Smooth muscle cell (in vitro differentiated cells): ENCODE data around the gene BSCL2. TPM values are rescaled to one million over a fixed set of nuclear protein-coding genes. Genes with fewer than 3 reads are reported as not detected.

Experiments
- DNase-seq: peaks from one replicate; lab custom pipeline; 2025; ENCODE audit not compliant: unreplicated experiment; lab: John Stamatoyannopoulos, UW
- H2AFZ ChIP-seq: fragments of 200-600 bp; sonication (generic); 2 replicates; pipeline ENCODE4 v1.6.0; 2016; ENCODE audit warnings: antibody characterized with exemption, low read depth, mild to moderate bottlenecking
- H3F3A ChIP-seq: fragments of 200-600 bp; sonication (generic); 2 replicates; pipeline ENCODE4 v1.6.0; 2017; ENCODE audit warnings: antibody characterized with exemption, low read depth
- H3K27ac ChIP-seq: fragments of 200-600 bp; sonication (generic); 2 replicates; pipeline ENCODE4 v1.5.1; 2016; ENCODE audit warnings: low read depth, mild to moderate bottlenecking
- H3K27me3 ChIP-seq: fragments of 200-600 bp; sonication (generic); 2 replicates; pipeline ENCODE4 v1.6.1; 2016; ENCODE audit warnings: low read depth, mild to moderate bottlenecking
- H3K36me3 ChIP-seq: fragments of 200-600 bp; sonication (generic); 2 replicates; pipeline ENCODE4 v1.5.1; 2016; ENCODE audit warnings: low read depth
- H3K4me1 ChIP-seq: fragments of 200-600 bp; sonication (generic); 2 replicates; pipeline ENCODE4 v1.5.1; 2016; ENCODE audit warnings: low read depth
- H3K4me2 ChIP-seq: fragments of 200-600 bp; sonication (generic); 2 replicates; pipeline ENCODE4 v1.6.0; 2016; ENCODE audit warnings: mild to moderate bottlenecking
- H3K4me3 ChIP-seq: fragments of 200-600 bp; sonication (generic); 2 replicates; pipeline ENCODE4 v1.5.1; 2016; ENCODE audit warnings: mild to moderate bottlenecking
- H3K79me2 ChIP-seq: fragments of 200-600 bp; sonication (generic); 2 replicates; pipeline ENCODE4 v1.6.0; 2016; ENCODE audit warnings: low read depth, mild to moderate bottlenecking
- H3K9ac ChIP-seq: fragments of 200-600 bp; sonication (generic); 2 replicates; pipeline ENCODE4 v1.6.0; 2016; ENCODE audit warnings: low read depth
- H3K9me3 ChIP-seq: fragments of 200-600 bp; sonication (generic); replicated peaks from 2 replicates; pipeline ENCODE4 v1.5.1; 2016; ENCODE audit warnings: low read depth
- H4K20me1 ChIP-seq: fragments of 200-600 bp; sonication (generic); 2 replicates; pipeline ENCODE4 v1.6.0; 2016; ENCODE audit warnings: low read depth
- CTCF ChIP-seq: fragments of 200-600 bp; sonication (generic); IDR thresholded peaks from 2 replicates; pipeline ENCODE4 v1.5.1; 2017; ENCODE audit warnings: borderline replicate concordance, mild to moderate bottlenecking, antibody characterized with exemption; ENCODE audit not compliant: insufficient read depth, poor library complexity, severe bottlenecking
- WGBS: methylation state at CpG from one replicate; pipeline ENCODE4 v1.1.7; 2016; ENCODE audit warnings: low lambda C conversion rate; 5-methylcytosine and 5-hydroxymethylcytosine counted together
- polyA plus RNA-seq: library from polyadenylated mRNA; unstranded; fragments of >200 nt; fragmentation: Nextera tagmentation; extraction: Ambion mirVana; gene quantifications from 2 replicates; pipeline ENCODE4 v1.2.1, GENCODE V29; 2016
- small RNA-seq: library from RNA; depleted of rRNA; stranded (forward); fragments of <200 nt; gene quantifications from one replicate; pipeline ENCODE3, GENCODE V24; 2014
- total RNA-seq: library from RNA; depleted of rRNA; stranded (reverse); fragments of >200 nt; gene quantifications from 2 replicates; pipeline ENCODE4 v1.2.3, GENCODE V29; 2014

The BSCL2 gene
- total and polyA plus RNA-seq, 2 experiments from 2014 or later, result 79.7 to 115 TPM

- no peaks in the 10 kb centered on the region for H3K4me1 ChIP-seq
- no peak for TF ChIP-seq CTCF
- no peak for DNase-seq
- H3K27ac ChIP-seq, result no peak overlapping the region
- H2AFZ ChIP-seq, result no peak overlapping the region
- H3F3A ChIP-seq, result peaks cover 3% of the 10 kb centered on the region
- no peaks in the 10 kb centered on the region for H3K27me3 ChIP-seq
- no peaks in the 10 kb centered on the region for H3K36me3 ChIP-seq
- no peak overlapping the region for H3K9ac ChIP-seq
- H3K79me2 ChIP-seq, result peaks cover 60% of the 10 kb centered on the region
- no peak overlapping the region for H3K4me2 ChIP-seq
- H3K9me3 ChIP-seq, result no peaks in the 10 kb centered on the region
- 74% methylated on average over 8 of the region's 8 CpGs for WGBS
- H3K4me3 ChIP-seq, result no peak overlapping the region
- peaks cover 10% of the 10 kb centered on the region for H4K20me1 ChIP-seq
Observed at GRCh38 chr11:62644220-62644619, 63.0 kb downstream of the BSCL2 start.

Small RNA genes within 50 kb of the gene (small RNA-seq; reads per million reads assigned to genes)
- not detected for gene SNORA57

Other genes starting within 250 kb of the BSCL2 start
- 229 and 240 TPM in 2 replicates for gene AHNAK, start 160.6 kb downstream of the BSCL2 start, total RNA-seq
- gene AHNAK, start 160.6 kb downstream of the BSCL2 start, polyA plus RNA-seq, result 27.2 and 58.8 TPM in 2 replicates
- 773 and 864 TPM in 2 replicates for gene EEF1G, start 133.5 kb downstream of the BSCL2 start, total RNA-seq
- gene EEF1G, start 133.5 kb downstream of the BSCL2 start, polyA plus RNA-seq, result 433 and 463 TPM in 2 replicates
- gene TUT1, start 115.9 kb downstream of the BSCL2 start, total RNA-seq, result 3.0 and 5.5 TPM in 2 replicates
- gene TUT1, start 115.9 kb downstream of the BSCL2 start, polyA plus RNA-seq, result 15.9 and 18.6 TPM in 2 replicates
- 57.0 and 65.9 TPM in 2 replicates for gene MTA2, start 105.6 kb downstream of the BSCL2 start, total RNA-seq
- gene MTA2, start 105.6 kb downstream of the BSCL2 start, polyA plus RNA-seq, result 20.5 and 22.7 TPM in 2 replicates
- gene EML3, start 94.6 kb downstream of the BSCL2 start, total RNA-seq, result 20.6 and 35.0 TPM in 2 replicates
- 36.8 and 47.2 TPM in 2 replicates for gene EML3, start 94.6 kb downstream of the BSCL2 start, polyA plus RNA-seq
- gene ROM1, start 94.2 kb downstream of the BSCL2 start, total RNA-seq, result 0.63 and 4.0 TPM in 2 replicates
- 0.91 and 1.4 TPM in 2 replicates for gene ROM1, start 94.2 kb downstream of the BSCL2 start, polyA plus RNA-seq
- 19.3 and 20.0 TPM in 2 replicates for gene B3GAT3, start 85.4 kb downstream of the BSCL2 start, total RNA-seq
- 66.9 and 73.8 TPM in 2 replicates for gene B3GAT3, start 85.4 kb downstream of the BSCL2 start, polyA plus RNA-seq
- gene GANAB, start 60.8 kb downstream of the BSCL2 start, total RNA-seq, result 176 and 186 TPM in 2 replicates
- 194 and 225 TPM in 2 replicates for gene GANAB, start 60.8 kb downstream of the BSCL2 start, polyA plus RNA-seq
- 7.3 and 8.2 TPM in 2 replicates for gene INTS5, start 54.1 kb downstream of the BSCL2 start, total RNA-seq
- 11.9 and 13.2 TPM in 2 replicates for gene INTS5, start 54.1 kb downstream of the BSCL2 start, polyA plus RNA-seq
- 54.4 and 68.4 TPM in 2 replicates for gene C11orf98, start 42.2 kb downstream of the BSCL2 start, total RNA-seq
- gene C11orf98, start 42.2 kb downstream of the BSCL2 start, polyA plus RNA-seq, result 101 and 114 TPM in 2 replicates
- 1.3 and 4.9 TPM in 2 replicates for gene CSKMT, start 42.1 kb downstream of the BSCL2 start, total RNA-seq
- gene CSKMT, start 42.1 kb downstream of the BSCL2 start, polyA plus RNA-seq, result 1.4 and 9.8 TPM in 2 replicates
- gene UQCC3, start 35.8 kb downstream of the BSCL2 start, total RNA-seq, result 5.5 and 7.7 TPM in 2 replicates
- 14.4 and 16.7 TPM in 2 replicates for gene UQCC3, start 35.8 kb downstream of the BSCL2 start, polyA plus RNA-seq
- 1.5 and 5.6 TPM in 2 replicates for gene LBHD1, start 35.2 kb downstream of the BSCL2 start, total RNA-seq
- gene LBHD1, start 35.2 kb downstream of the BSCL2 start, polyA plus RNA-seq, result 3.9 and 7.7 TPM in 2 replicates
- gene UBXN1, start 28.4 kb downstream of the BSCL2 start, total RNA-seq, result 52.2 and 58.1 TPM in 2 replicates
- 73.5 and 78.4 TPM in 2 replicates for gene UBXN1, start 28.4 kb downstream of the BSCL2 start, polyA plus RNA-seq
- gene LRRN4CL, start 17.9 kb downstream of the BSCL2 start, total RNA-seq, result 0.76 and 1.3 TPM in 2 replicates
- not detected in 2 replicates for gene LRRN4CL, start 17.9 kb downstream of the BSCL2 start, polyA plus RNA-seq
- 0.18 TPM in 1 of 2 replicates, not detected in the other for gene GNG3, start 252 bp upstream of the BSCL2 start, total RNA-seq
- gene GNG3, start 252 bp upstream of the BSCL2 start, polyA plus RNA-seq, result 0.18 and 1.2 TPM in 2 replicates
- 14.3 and 19.4 TPM in 2 replicates for gene HNRNPUL2, start 20.0 kb upstream of the BSCL2 start, total RNA-seq
- 3.6 and 4.5 TPM in 2 replicates for gene HNRNPUL2, start 20.0 kb upstream of the BSCL2 start, polyA plus RNA-seq
- gene TTC9C, start 21.1 kb upstream of the BSCL2 start, total RNA-seq, result 20.1 and 53.0 TPM in 2 replicates
- 46.9 and 49.3 TPM in 2 replicates for gene TTC9C, start 21.1 kb upstream of the BSCL2 start, polyA plus RNA-seq
- gene ZBTB3, start 46.7 kb upstream of the BSCL2 start, total RNA-seq, result 3.3 TPM in 2 replicates
- 2.9 and 3.6 TPM in 2 replicates for gene ZBTB3, start 46.7 kb upstream of the BSCL2 start, polyA plus RNA-seq
- 147 and 197 TPM in 2 replicates for gene POLR2G, start 54.2 kb upstream of the BSCL2 start, total RNA-seq
- gene POLR2G, start 54.2 kb upstream of the BSCL2 start, polyA plus RNA-seq, result 192 and 220 TPM in 2 replicates
- gene TAF6L, start 64.0 kb upstream of the BSCL2 start, total RNA-seq, result 10.5 and 11.9 TPM in 2 replicates
- 18.6 and 27.2 TPM in 2 replicates for gene TAF6L, start 64.0 kb upstream of the BSCL2 start, polyA plus RNA-seq
- 96.0 and 103 TPM in 2 replicates for gene TMEM179B, start 80.0 kb upstream of the BSCL2 start, total RNA-seq
- gene TMEM179B, start 80.0 kb upstream of the BSCL2 start, polyA plus RNA-seq, result 113 and 125 TPM in 2 replicates
- gene TMEM223, start 84.6 kb upstream of the BSCL2 start, total RNA-seq, result 43.2 and 47.8 TPM in 2 replicates
- 40.8 and 46.8 TPM in 2 replicates for gene TMEM223, start 84.6 kb upstream of the BSCL2 start, polyA plus RNA-seq
- 33.4 and 35.4 TPM in 2 replicates for gene NXF1, start 98.0 kb upstream of the BSCL2 start, total RNA-seq
- gene NXF1, start 98.0 kb upstream of the BSCL2 start, polyA plus RNA-seq, result 46.5 and 78.8 TPM in 2 replicates
- 44.6 and 52.6 TPM in 2 replicates for gene STX5, start 124.6 kb upstream of the BSCL2 start, total RNA-seq
- 67.9 and 69.0 TPM in 2 replicates for gene STX5, start 124.6 kb upstream of the BSCL2 start, polyA plus RNA-seq
- not detected in 2 replicates for gene TEX54, start 125.4 kb upstream of the BSCL2 start, total RNA-seq
- 1.4 and 3.1 TPM in 2 replicates for gene TEX54, start 125.4 kb upstream of the BSCL2 start, polyA plus RNA-seq
- gene WDR74, start 132.2 kb upstream of the BSCL2 start, total RNA-seq, result 19.3 and 36.6 TPM in 2 replicates
- 41.3 and 46.1 TPM in 2 replicates for gene WDR74, start 132.2 kb upstream of the BSCL2 start, polyA plus RNA-seq
- gene SLC3A2, start 173.5 kb upstream of the BSCL2 start, total RNA-seq, result 181 and 248 TPM in 2 replicates
- 179 and 291 TPM in 2 replicates for gene SLC3A2, start 173.5 kb upstream of the BSCL2 start, polyA plus RNA-seq
- not detected in 2 replicates for gene CHRM1, start 213.9 kb upstream of the BSCL2 start, total RNA-seq
- gene CHRM1, start 213.9 kb upstream of the BSCL2 start, polyA plus RNA-seq, result not detected in 2 replicates